Transverse colon (tissue), 3 donors: Measurements from ENCODE around the gene DPYD.

Experiments used
- CTCF ChIP-seq, 5 experiments: fragments of 200-600 bp in 3 of 5; fragments of 450-650 bp in 2 of 5; sonication (generic) in 3 of 5; IDR thresholded peaks; 1 replicate in 2 of 5; 2 replicates in 3 of 5; pipeline ENCODE4 v1.5.1; 2016 to 2017; ENCODE audit warnings: antibody characterized with exemption in 5 of 5, inconsistent platforms in 3 of 5, mild to moderate bottlenecking in 2 of 5, moderate library complexity in 1 of 5
- POLR2A ChIP-seq: fragments of 450-650 bp; IDR thresholded peaks from one replicate; pipeline ENCODE4 v1.6.1; 2016; ENCODE audit warnings: antibody characterized with exemption, mild to moderate bottlenecking, moderate library complexity

DNA sequence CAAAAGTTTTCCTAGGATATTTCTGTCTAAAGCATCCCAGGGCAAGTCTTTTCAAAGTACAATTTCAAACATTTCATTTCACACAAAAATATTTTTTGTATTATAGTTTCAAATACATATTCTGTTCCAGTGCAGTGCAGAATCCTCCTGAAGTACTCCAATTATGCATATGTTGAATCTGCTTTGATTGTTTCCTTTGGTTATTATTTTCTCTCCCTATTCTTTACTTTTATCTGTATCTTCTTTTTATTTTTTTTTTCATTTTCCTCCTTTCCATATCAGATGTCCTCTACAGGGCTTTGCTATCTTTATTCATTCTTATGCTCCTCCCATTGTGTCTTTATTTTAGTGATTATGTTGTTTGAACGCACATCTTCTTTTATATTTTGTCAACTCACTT is 274.8 kb downstream of the DPYD start:
- TF ChIP-seq CTCF (IDR thresholded peaks at IDR 0.05) (no peak), POLR2A (no peak)
